ENCODE data around the gene SRP9. TPM values are rescaled to one million over a fixed set of nuclear protein-coding genes. Genes with fewer than 3 reads are reported as not detected.

The SRP9 gene
- total and polyA plus RNA-seq, 2 donors (not counting 1 experiment from before 2014, with no cell fraction given): 73.4 to 117 TPM

GRCh38 chr1:225747566-225747965 is 30.1 kb upstream of the SRP9 start:
- WGBS (ENCODE audit: insufficient coverage): 94% methylated on average over 7 of the region's 7 CpGs
- no peak overlapping the region for H3K4me2 ChIP-seq (replicated peaks; ENCODE audit: low read depth, low read length, poor library complexity, severe bottlenecking)
- no peaks in the 10 kb centered on the region for H3K9me3 Mint-ChIP-seq (ENCODE audit: insufficient read depth)
- no peak overlapping the region for H3K27ac ChIP-seq (ENCODE audit: low read length in 2 of 2)
- ChIA-PET POLR2A (no interaction called here), CTCF (no interaction called here)
- H3K79me2 ChIP-seq (ENCODE audit: control insufficient read depth, insufficient read depth, low read length): no peaks in the 10 kb centered on the region
- H3K4me3 ChIP-seq (ENCODE audit: control extremely low read depth in 1 of 5, extremely low read depth in 1 of 5, insufficient read depth in 1 of 5, low read depth in 2 of 5, low read length in 4 of 5): no peak overlapping the region
- no peaks in the 10 kb centered on the region for H3K27me3 Mint-ChIP-seq
- no peak overlapping the region for H3K9ac ChIP-seq (ENCODE audit: low read length)
- H3K4me3 Mint-ChIP-seq: no peak overlapping the region
- intact Hi-C loops (cut with micrococcal nuclease): no loop called here
- no peaks in the 10 kb centered on the region for H3K4me1 Mint-ChIP-seq
- no peak overlapping the region for H3K27ac Mint-ChIP-seq
- no peaks in the 10 kb centered on the region for H4K20me1 ChIP-seq (ENCODE audit: control insufficient read depth, insufficient read depth, low read length, poor library complexity, severe bottlenecking)
- no peaks in the 10 kb centered on the region for H3K27me3 ChIP-seq (replicated peaks in 1 of 4; ENCODE audit: control extremely low read depth in 1 of 4, control insufficient read depth in 3 of 4, insufficient read depth in 4 of 4, low read length in 3 of 4)
- H2AFZ ChIP-seq (ENCODE audit: insufficient read depth, low read depth, low read length, poor library complexity, severe bottlenecking): no peak overlapping the region
- peaks cover 0 to 3% (median 0%) of the 10 kb centered on the region in 3 donors for H3K9me3 ChIP-seq (ENCODE audit: control extremely low read depth in 1 of 3, control insufficient read depth in 2 of 3, insufficient read depth in 1 of 3, low read length in 2 of 3)
- ATAC-seq (ENCODE audit: low read depth) (no peak), DNase-seq (no peak)
- TF ChIP-seq EZH2 (IDR thresholded peaks at IDR 0.05; ENCODE audit: borderline replicate concordance, insufficient read depth, low read depth, low read length, poor library complexity, severe bottlenecking) (no peak), CTCF (IDR thresholded peaks at IDR 0.05) (no peak)
- no peaks in the 10 kb centered on the region for H3K4me1 ChIP-seq (ENCODE audit: control insufficient read depth in 2 of 2, insufficient read depth in 2 of 2, low read length in 2 of 2)
- H3K36me3 ChIP-seq (replicated peaks in 1 of 2; ENCODE audit: control extremely low read depth in 1 of 2, control insufficient read depth in 1 of 2, extremely low read depth in 1 of 2, insufficient read depth in 2 of 2, low read length in 1 of 2): no peaks in the 10 kb centered on the region

- DNase-seq (no peak), ATAC-seq (ENCODE audit: low read depth) (no peak)
- no peaks in the 10 kb centered on the region for H3K27me3 ChIP-seq (replicated peaks in 1 of 4; ENCODE audit: control extremely low read depth in 1 of 4, control insufficient read depth in 3 of 4, insufficient read depth in 4 of 4, low read length in 3 of 4)
- TF ChIP-seq CTCF (IDR thresholded peaks at IDR 0.05) (no peak), EZH2 (IDR thresholded peaks at IDR 0.05; ENCODE audit: borderline replicate concordance, insufficient read depth, low read depth, low read length, poor library complexity, severe bottlenecking) (no peak)
- 94% methylated on average over 10 of the region's 10 CpGs for WGBS (ENCODE audit: insufficient coverage)
- H3K4me3 ChIP-seq (ENCODE audit: control extremely low read depth in 1 of 5, extremely low read depth in 1 of 5, insufficient read depth in 1 of 5, low read depth in 2 of 5, low read length in 4 of 5): no peak overlapping the region
- H2AFZ ChIP-seq (ENCODE audit: insufficient read depth, low read depth, low read length, poor library complexity, severe bottlenecking): no peak overlapping the region
- no peak overlapping the region for H3K27ac Mint-ChIP-seq
- POLR2A ChIA-PET: no interaction called here
- H3K4me1 Mint-ChIP-seq: no peaks in the 10 kb centered on the region
- H4K20me1 ChIP-seq (ENCODE audit: control insufficient read depth, insufficient read depth, low read length, poor library complexity, severe bottlenecking): no peaks in the 10 kb centered on the region
- no peaks in the 10 kb centered on the region for H3K9me3 Mint-ChIP-seq (ENCODE audit: insufficient read depth)
- H3K36me3 ChIP-seq (replicated peaks in 1 of 2; ENCODE audit: control extremely low read depth in 1 of 2, control insufficient read depth in 1 of 2, extremely low read depth in 1 of 2, insufficient read depth in 2 of 2, low read length in 1 of 2): no peaks in the 10 kb centered on the region
- CTCF ChIA-PET: no interaction called here
- intact Hi-C loops (cut with micrococcal nuclease): no loop called here
- no peaks in the 10 kb centered on the region for H3K79me2 ChIP-seq (ENCODE audit: control insufficient read depth, insufficient read depth, low read length)
- no peaks in the 10 kb centered on the region for H3K4me1 ChIP-seq (ENCODE audit: control insufficient read depth in 2 of 2, insufficient read depth in 2 of 2, low read length in 2 of 2)
- H3K9me3 ChIP-seq (ENCODE audit: control extremely low read depth in 1 of 3, control insufficient read depth in 2 of 3, insufficient read depth in 1 of 3, low read length in 2 of 3): peaks cover 0 to 2% (median 0%) of the 10 kb centered on the region in 3 donors
- H3K27me3 Mint-ChIP-seq: no peaks in the 10 kb centered on the region
- no peak overlapping the region for H3K4me2 ChIP-seq (replicated peaks; ENCODE audit: low read depth, low read length, poor library complexity, severe bottlenecking)
- H3K27ac ChIP-seq (ENCODE audit: low read length in 2 of 2): no peak overlapping the region
- H3K4me3 Mint-ChIP-seq: no peak overlapping the region
- no peak overlapping the region for H3K9ac ChIP-seq (ENCODE audit: low read length)
These were observed 29.1 kb upstream of the SRP9 start for GRCh38 chr1:225748529-225748928.
